ENCODE data around the gene DLG2. TPM values are rescaled to one million over a fixed set of nuclear protein-coding genes. Genes with fewer than 3 reads are reported as not detected.

DLG2 gene
- total RNA-seq, 1 donor, result 3.0 TPM

GRCh38 chr11:85044911-85045310 is 582.2 kb downstream of the DLG2 start:
- DNase-seq (ENCODE audit: low read depth), result no peak
- H3K4me3 ChIP-seq (ENCODE audit: low read depth, low read length), result no peak overlapping the region
- TF ChIP-seq CTCF (IDR thresholded peaks at IDR 0.05; ENCODE audit: insufficient read depth, low read length), result no peak

GRCh38 chr11:85042361-85042760 is 584.8 kb downstream of the DLG2 start:
- H3K4me3 ChIP-seq (ENCODE audit: low read depth, low read length), result no peak overlapping the region
- TF ChIP-seq CTCF (IDR thresholded peaks at IDR 0.05; ENCODE audit: insufficient read depth, low read length), result no peak

GRCh38 chr11:85040166-85040565 is 587.0 kb downstream of the DLG2 start:
- no peak for DNase-seq (ENCODE audit: low read depth)
- TF ChIP-seq CTCF (IDR thresholded peaks at IDR 0.05; ENCODE audit: insufficient read depth, low read length), result no peak

More at GRCh38 chr11:85042361-85042760, 584.8 kb downstream of the DLG2 start:
- DNase-seq (ENCODE audit: low read depth), result no peak

GRCh38 chr11:85029964-85030363 is 597.2 kb downstream of the DLG2 start:
- no peak for DNase-seq (ENCODE audit: low read depth)
- no peak overlapping the region for H3K4me3 ChIP-seq (ENCODE audit: low read depth, low read length)
- no peak for TF ChIP-seq CTCF (IDR thresholded peaks at IDR 0.05; ENCODE audit: insufficient read depth, low read length)

More at GRCh38 chr11:85040166-85040565, 587.0 kb downstream of the DLG2 start:
- no peak overlapping the region for H3K4me3 ChIP-seq (ENCODE audit: low read depth, low read length)

- no peak for TF ChIP-seq CTCF (IDR thresholded peaks at IDR 0.05; ENCODE audit: insufficient read depth, low read length)
- H3K4me3 ChIP-seq (ENCODE audit: low read depth, low read length), result no peak overlapping the region
- DNase-seq (ENCODE audit: low read depth), result no peak
Observed at GRCh38 chr11:85028329-85029101, 598.6 kb downstream of the DLG2 start.

GRCh38 chr11:85027346-85027745 is 599.8 kb downstream of the DLG2 start:
- DNase-seq (ENCODE audit: low read depth), result no peak
- no peak for TF ChIP-seq CTCF (IDR thresholded peaks at IDR 0.05; ENCODE audit: insufficient read depth, low read length)
- no peak overlapping the region for H3K4me3 ChIP-seq (ENCODE audit: low read depth, low read length)
